HG03108 (cell line): Measurements from ENCODE around the gene DOCK11.
"Not testable (repeated sequence)": the region's sequence is repeated elsewhere in the genome, so short reads cannot be mapped to it uniquely, and the experiment has no call there.

ENCODE experiments used
- ATAC-seq: cut with Tn5 transposase; IDR thresholded peaks from one replicate; pipeline ENCODE4 v1.9.1; 2021; ENCODE audit warnings: moderate library complexity; ENCODE audit not compliant: unreplicated experiment

Gene DOCK11

GRCh38 chrX:118730500-118731247, 235.1 kb downstream of the DOCK11 start:
- ATAC-seq, result no peak

DNA sequence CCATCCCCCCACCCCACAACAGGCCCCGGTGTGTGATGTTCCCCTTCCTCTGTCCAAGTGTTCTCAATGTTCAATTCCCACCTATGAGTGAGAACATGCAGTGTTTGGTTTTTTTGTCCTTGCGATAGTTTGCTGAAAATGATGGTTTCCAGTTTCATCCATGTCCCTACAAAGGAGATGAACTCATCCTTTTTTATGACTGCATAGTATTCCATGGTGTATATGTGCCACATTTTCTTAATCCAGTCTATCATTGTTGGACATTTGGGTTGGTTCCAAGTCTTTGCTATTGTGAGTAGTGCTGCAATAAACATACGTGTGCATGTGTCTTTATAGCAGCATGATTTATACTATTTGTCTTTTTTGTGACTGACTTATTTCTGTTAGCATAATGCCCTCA, 236.9 kb downstream of the DOCK11 start:
- ATAC-seq, result not testable (repeated sequence)

GRCh38 chrX:118734909-118735308, 239.3 kb downstream of the DOCK11 start:
- no peak for ATAC-seq
